Stimulated activated CD4-positive, alpha-beta T cell treated with anti-CD3 and anti-CD28 coated beads, Interleukin-1b, Interleukin-23, amount 100 ng/mL, for 1 hour (primary cell): ENCODE data around the gene PCDHGB3.
"Not testable (repeated sequence)": the region's sequence is repeated elsewhere in the genome, so short reads cannot be mapped to it uniquely, and the experiment has no call there.

ENCODE experiments used
- DNase-seq, 2 donors: peaks; one replicate each; pipeline ENCODE4 v3.0.0-alpha.2; 2020; ENCODE audit warnings: low read depth in 2 of 2

Gene PCDHGB3

GRCh38 chr5:141356950-141357349 is 13.1 kb upstream of the PCDHGB3 start:
- DNase-seq = no peak

GRCh38 chr5:141359790-141360426 is 10.1 kb upstream of the PCDHGB3 start, which contains the start of gene PCDHGB2:
TSS of gene PCDHGB2 (plus strand) at chr5:141359994. CDS start at chr5:141360136, 142 bp downstream.
- DNase-seq = no peak

- no peak for DNase-seq
Observed at GRCh38 chr5:141360685-141361084, 9.4 kb upstream of the PCDHGB3 start.

GRCh38 chr5:141362719-141363118 is 7.3 kb upstream of the PCDHGB3 start:
- no peak for DNase-seq

- DNase-seq = no peak
Observed at GRCh38 chr5:141363952-141364660, 5.9 kb upstream of the PCDHGB3 start, which contains the start of gene PCDHGA5. TSS of gene PCDHGA5 (plus strand) at chr5:141364162. CDS start at chr5:141364331, 169 bp downstream.

GRCh38 chr5:141366016-141366896 is 3.8 kb upstream of the PCDHGB3 start:
- DNase-seq = no peak

- DNase-seq = no peak
Observed at GRCh38 chr5:141371572-141372475, 1.8 kb downstream of the PCDHGB3 start.

DNA sequence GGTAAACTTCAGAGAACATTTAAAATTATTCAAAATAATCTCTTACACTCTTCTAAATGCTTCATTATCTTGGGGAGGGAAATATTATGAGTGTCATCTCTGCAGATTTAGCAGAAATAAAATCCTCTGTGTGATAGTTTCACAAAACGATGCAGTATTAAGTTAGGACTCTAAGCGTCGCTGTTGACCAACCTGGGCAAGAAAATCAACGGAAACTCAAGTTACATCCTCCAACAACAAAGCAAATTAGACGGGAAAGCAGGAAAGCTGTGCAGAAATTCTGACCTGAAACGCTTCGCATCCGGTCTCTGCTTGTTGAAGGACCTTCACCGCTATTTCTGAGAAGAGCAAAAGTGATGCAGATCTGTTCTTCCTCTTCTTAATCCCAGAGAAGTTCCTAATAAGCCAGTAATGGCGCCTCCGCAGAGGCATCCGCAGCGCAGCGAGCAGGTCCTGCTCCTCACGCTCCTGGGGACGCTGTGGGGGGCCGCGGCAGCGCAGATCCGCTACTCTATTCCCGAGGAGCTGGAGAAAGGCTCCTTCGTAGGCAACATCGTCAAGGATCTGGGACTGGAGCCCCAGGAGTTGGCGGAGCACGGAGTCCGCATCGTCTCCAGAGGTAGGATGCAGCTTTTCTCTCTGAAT is 3.8 kb downstream of the PCDHGB3 start, which contains the start of gene PCDHGA6:
PCDHGA6 (plus strand) TSS at position 219 of the 645 bp plus-strand sequence; CDS start at position 412, 193 bp downstream.
- DNase-seq = no peak

DNA sequence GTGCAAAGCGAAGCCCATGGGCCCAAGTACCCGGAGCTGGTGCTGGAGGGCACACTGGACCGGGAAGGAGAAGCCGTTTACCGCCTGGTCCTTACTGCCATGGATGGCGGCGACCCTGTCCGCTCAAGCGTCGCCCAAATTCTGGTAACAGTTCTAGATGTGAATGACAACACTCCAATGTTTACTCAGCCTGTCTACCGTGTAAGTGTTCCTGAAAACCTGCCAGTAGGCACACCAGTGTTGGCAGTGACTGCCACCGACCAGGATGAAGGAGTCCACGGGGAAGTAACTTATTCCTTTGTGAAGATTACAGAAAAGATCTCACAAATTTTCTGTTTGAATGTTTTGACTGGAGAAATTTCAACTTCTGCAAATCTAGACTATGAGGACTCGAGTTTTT is 4.6 kb downstream of the PCDHGB3 start:
- no peak for DNase-seq

DNA sequence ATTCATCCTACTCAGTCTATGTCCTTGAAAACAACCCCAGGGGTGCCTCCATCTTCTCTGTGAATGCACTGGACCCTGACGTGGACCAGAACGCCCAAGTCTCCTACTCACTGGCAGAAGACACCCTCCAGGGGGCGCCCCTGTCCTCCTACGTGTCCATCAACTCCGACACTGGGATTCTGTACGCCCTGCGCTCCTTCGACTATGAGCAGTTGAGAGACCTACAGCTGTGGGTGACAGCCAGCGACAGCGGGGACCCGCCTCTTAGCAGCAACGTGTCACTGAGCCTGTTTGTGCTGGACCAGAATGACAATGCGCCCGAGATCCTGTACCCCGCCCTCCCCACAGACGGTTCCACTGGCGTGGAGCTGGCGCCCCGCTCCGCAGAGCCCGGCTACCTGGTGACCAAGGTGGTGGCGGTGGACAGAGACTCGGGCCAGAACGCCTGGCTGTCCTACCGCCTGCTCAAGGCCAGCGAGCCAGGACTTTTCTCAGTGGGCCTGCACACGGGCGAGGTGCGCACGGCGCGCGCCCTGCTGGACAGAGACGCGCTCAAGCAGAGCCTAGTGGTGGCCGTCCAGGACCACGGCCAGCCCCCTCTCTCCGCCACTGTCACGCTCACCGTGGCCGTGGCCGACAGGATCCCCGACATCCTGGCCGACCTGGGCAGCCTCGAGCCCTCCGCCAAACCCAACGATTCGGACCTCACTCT is 5.6 kb downstream of the PCDHGB3 start:
- not testable (repeated sequence) for DNase-seq

- no peak for DNase-seq
Observed at GRCh38 chr5:141382469-141383294, 12.6 kb downstream of the PCDHGB3 start, which contains the start of gene PCDHGA7. TSS of gene PCDHGA7 (plus strand) at chr5:141382742. CDS start at chr5:141382900, 158 bp downstream.

DNA sequence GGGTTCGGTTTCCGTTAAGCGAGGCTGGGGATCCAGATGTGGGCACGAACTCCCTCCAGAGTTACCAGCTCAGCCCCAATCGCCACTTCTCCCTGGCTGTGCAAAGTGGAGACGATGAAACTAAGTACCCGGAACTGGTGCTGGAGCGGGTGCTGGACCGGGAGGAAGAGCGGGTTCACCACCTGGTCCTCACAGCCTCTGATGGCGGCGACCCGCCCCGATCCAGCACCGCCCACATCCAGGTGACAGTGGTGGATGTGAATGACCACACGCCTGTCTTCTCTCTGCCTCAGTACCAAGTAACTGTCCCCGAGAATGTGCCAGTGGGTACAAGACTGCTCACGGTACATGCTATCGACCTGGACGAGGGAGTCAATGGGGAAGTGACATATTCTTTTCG is 13.3 kb downstream of the PCDHGB3 start:
- no peak for DNase-seq

GRCh38 chr5:141384471-141385267 is 14.6 kb downstream of the PCDHGB3 start:
- no peak for DNase-seq

- DNase-seq = not testable (repeated sequence)
Observed at GRCh38 chr5:141387557-141388311, 17.7 kb downstream of the PCDHGB3 start, which contains the start of gene PCDHGB4. TSS of gene PCDHGB4 (plus strand) at chr5:141387698. CDS start at chr5:141387885, 187 bp downstream.

GRCh38 chr5:141388661-141389060 is 18.6 kb downstream of the PCDHGB3 start:
- DNase-seq = no peak

- DNase-seq = no peak
Observed at GRCh38 chr5:141389153-141390042, 19.4 kb downstream of the PCDHGB3 start.
